ENCODE measurements around the gene AGK. TPM values are rescaled to one million over a fixed set of nuclear protein-coding genes. Genes with fewer than 3 reads are reported as not detected.
"Not testable (repeated sequence)": the region's sequence is repeated elsewhere in the genome, so short reads cannot be mapped to it uniquely, and the experiment has no call there.

Gene AGK
- polyA plus RNA-seq, 1 donor (not counting 4 experiments of a cell fraction or from before 2014, with no cell fraction given), result 40.0 TPM

- FAIRE-seq, result no peak
- H3K36me3 ChIP-seq (ENCODE audit: control insufficient read depth in 2 of 2, extremely low read depth in 1 of 2, insufficient read depth in 2 of 2, low read length in 2 of 2), result peaks cover 5 to 7% of the 10 kb centered on the region in 2 experiments
- no peak for DNase-seq (ENCODE audit: low read depth, low spot score)
- no peaks in the 10 kb centered on the region for H4K20me1 ChIP-seq (ENCODE audit: control insufficient read depth, extremely low read depth, insufficient read depth, low read length)
- no peak overlapping the region for H3K4me2 ChIP-seq (ENCODE audit: control insufficient read depth, extremely low read depth, insufficient read depth, low read depth, low read length)
- H3K79me2 ChIP-seq (ENCODE audit: control insufficient read depth, insufficient read depth, low read length), result no peaks in the 10 kb centered on the region
- H3K27me3 ChIP-seq (ENCODE audit: control insufficient read depth, extremely low read depth, insufficient read depth, low read length), result no peaks in the 10 kb centered on the region
- H3K9ac ChIP-seq (ENCODE audit: control insufficient read depth, extremely low read depth, insufficient read depth, low read length), result no peak overlapping the region
- H2AFZ ChIP-seq (ENCODE audit: control insufficient read depth, low read length), result no peak overlapping the region
- TF ChIP-seq EZH2 (IDR thresholded peaks at IDR 0.05; ENCODE audit: low read length), result no peak
- TF ChIP-seq, protein P1, sequence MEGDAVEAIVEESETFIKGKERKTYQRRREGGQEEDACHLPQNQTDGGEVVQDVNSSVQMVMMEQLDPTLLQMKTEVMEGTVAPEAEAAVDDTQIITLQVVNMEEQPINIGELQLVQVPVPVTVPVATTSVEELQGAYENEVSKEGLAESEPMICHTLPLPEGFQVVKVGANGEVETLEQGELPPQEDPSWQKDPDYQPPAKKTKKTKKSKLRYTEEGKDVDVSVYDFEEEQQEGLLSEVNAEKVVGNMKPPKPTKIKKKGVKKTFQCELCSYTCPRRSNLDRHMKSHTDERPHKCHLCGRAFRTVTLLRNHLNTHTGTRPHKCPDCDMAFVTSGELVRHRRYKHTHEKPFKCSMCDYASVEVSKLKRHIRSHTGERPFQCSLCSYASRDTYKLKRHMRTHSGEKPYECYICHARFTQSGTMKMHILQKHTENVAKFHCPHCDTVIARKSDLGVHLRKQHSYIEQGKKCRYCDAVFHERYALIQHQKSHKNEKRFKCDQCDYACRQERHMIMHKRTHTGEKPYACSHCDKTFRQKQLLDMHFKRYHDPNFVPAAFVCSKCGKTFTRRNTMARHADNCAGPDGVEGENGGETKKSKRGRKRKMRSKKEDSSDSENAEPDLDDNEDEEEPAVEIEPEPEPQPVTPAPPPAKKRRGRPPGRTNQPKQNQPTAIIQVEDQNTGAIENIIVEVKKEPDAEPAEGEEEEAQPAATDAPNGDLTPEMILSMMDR (optimal IDR thresholded peaks at IDR 0.05 in 1 of 3, IDR thresholded peaks at IDR 0.05 in 1 of 3, conservative IDR thresholded peaks at IDR 0.05 in 1 of 3; ENCODE audit: extremely low read depth in 1 of 3, insufficient read depth in 2 of 3, low read length in 3 of 3), result no peak
- no peaks in the 10 kb centered on the region for H3K4me1 ChIP-seq (ENCODE audit: control insufficient read depth, extremely low read depth, insufficient read depth, low read length)
- no peak overlapping the region for H3K4me3 ChIP-seq (ENCODE audit: control insufficient read depth in 2 of 3, extremely low read depth in 1 of 3, insufficient read depth in 2 of 3, low read depth in 1 of 3, low read length in 3 of 3)
- no peaks in the 10 kb centered on the region for H3K9me3 ChIP-seq (ENCODE audit: control insufficient read depth, low read depth, low read length)
- no peak overlapping the region for H3K27ac ChIP-seq (ENCODE audit: control insufficient read depth, insufficient read depth, low read length)
- H3K9me1 ChIP-seq (ENCODE audit: control insufficient read depth, extremely low read depth, insufficient read depth, low read length), result no peaks in the 10 kb centered on the region
- dilution Hi-C loops (cut with MboI; ENCODE audit: extremely low pct_ligation_motif_present, low sequenced_read_pairs), result no loop called here
Observed at GRCh38 chr7:141645188-141645587, 94.0 kb downstream of the AGK start.

GRCh38 chr7:141646826-141647480 lies 95.7 kb downstream of the AGK start:
- no peaks in the 10 kb centered on the region for H3K79me2 ChIP-seq (ENCODE audit: control insufficient read depth, insufficient read depth, low read length)
- TF ChIP-seq, protein P1 (optimal IDR thresholded peaks at IDR 0.05 in 1 of 3, IDR thresholded peaks at IDR 0.05 in 1 of 3, conservative IDR thresholded peaks at IDR 0.05 in 1 of 3; ENCODE audit: extremely low read depth in 1 of 3, insufficient read depth in 2 of 3, low read length in 3 of 3), result no peak
- TF ChIP-seq EZH2 (IDR thresholded peaks at IDR 0.05; ENCODE audit: low read length), result no peak
- H3K27me3 ChIP-seq (ENCODE audit: control insufficient read depth, extremely low read depth, insufficient read depth, low read length), result no peaks in the 10 kb centered on the region
- H3K9me3 ChIP-seq (ENCODE audit: control insufficient read depth, low read depth, low read length), result no peaks in the 10 kb centered on the region
- H3K27ac ChIP-seq (ENCODE audit: control insufficient read depth, insufficient read depth, low read length), result no peak overlapping the region
- H3K36me3 ChIP-seq (ENCODE audit: control insufficient read depth in 2 of 2, extremely low read depth in 1 of 2, insufficient read depth in 2 of 2, low read length in 2 of 2), result peaks cover 3 to 4% of the 10 kb centered on the region in 2 experiments
- no peaks in the 10 kb centered on the region for H4K20me1 ChIP-seq (ENCODE audit: control insufficient read depth, extremely low read depth, insufficient read depth, low read length)
- no peak overlapping the region for H2AFZ ChIP-seq (ENCODE audit: control insufficient read depth, low read length)
- FAIRE-seq, result no peak
- no peaks in the 10 kb centered on the region for H3K4me1 ChIP-seq (ENCODE audit: control insufficient read depth, extremely low read depth, insufficient read depth, low read length)
- no peak overlapping the region for H3K9ac ChIP-seq (ENCODE audit: control insufficient read depth, extremely low read depth, insufficient read depth, low read length)
- H3K4me3 ChIP-seq (ENCODE audit: control insufficient read depth in 2 of 3, extremely low read depth in 1 of 3, insufficient read depth in 2 of 3, low read depth in 1 of 3, low read length in 3 of 3), result no peak overlapping the region
- dilution Hi-C loops (cut with MboI; ENCODE audit: extremely low pct_ligation_motif_present, low sequenced_read_pairs), result no loop called here
- no peak overlapping the region for H3K4me2 ChIP-seq (ENCODE audit: control insufficient read depth, extremely low read depth, insufficient read depth, low read depth, low read length)
- no peaks in the 10 kb centered on the region for H3K9me1 ChIP-seq (ENCODE audit: control insufficient read depth, extremely low read depth, insufficient read depth, low read length)
- no peak for DNase-seq (ENCODE audit: low read depth, low spot score)

DNA sequence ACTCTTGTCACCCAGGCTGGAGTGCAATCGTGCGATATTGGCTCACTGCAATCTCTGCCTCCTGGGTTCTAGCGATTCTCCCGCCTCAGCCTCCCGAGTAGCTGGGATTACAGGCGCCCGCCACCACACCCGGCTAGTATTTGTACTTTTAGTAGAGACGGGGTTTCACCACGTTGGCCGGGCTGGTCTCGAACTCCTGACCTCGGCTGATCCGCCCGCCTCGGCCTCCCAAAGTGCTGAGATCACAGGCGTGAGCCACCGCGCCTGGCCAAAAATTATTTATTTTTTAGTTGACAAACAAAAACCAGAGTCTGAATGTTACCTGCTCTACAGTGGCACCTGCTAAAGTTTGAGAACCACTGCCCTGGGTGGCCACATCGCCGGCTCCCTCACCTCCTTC lies 96.5 kb downstream of the AGK start:
- H3K27me3 ChIP-seq (ENCODE audit: control insufficient read depth, extremely low read depth, insufficient read depth, low read length); H3K4me1 ChIP-seq (ENCODE audit: control insufficient read depth, extremely low read depth, insufficient read depth, low read length); FAIRE-seq; H3K9ac ChIP-seq (ENCODE audit: control insufficient read depth, extremely low read depth, insufficient read depth, low read length); H3K27ac ChIP-seq (ENCODE audit: control insufficient read depth, insufficient read depth, low read length); H3K4me2 ChIP-seq (ENCODE audit: control insufficient read depth, extremely low read depth, insufficient read depth, low read depth, low read length); H3K79me2 ChIP-seq (ENCODE audit: control insufficient read depth, insufficient read depth, low read length); H3K9me3 ChIP-seq (ENCODE audit: control insufficient read depth, low read depth, low read length); H4K20me1 ChIP-seq (ENCODE audit: control insufficient read depth, extremely low read depth, insufficient read depth, low read length); DNase-seq (ENCODE audit: low read depth, low spot score); H3K36me3 ChIP-seq (ENCODE audit: control insufficient read depth in 2 of 2, extremely low read depth in 1 of 2, insufficient read depth in 2 of 2, low read length in 2 of 2); H3K9me1 ChIP-seq (ENCODE audit: control insufficient read depth, extremely low read depth, insufficient read depth, low read length); H2AFZ ChIP-seq (ENCODE audit: control insufficient read depth, low read length); H3K4me3 ChIP-seq (ENCODE audit: control insufficient read depth in 2 of 3, extremely low read depth in 1 of 3, insufficient read depth in 2 of 3, low read depth in 1 of 3, low read length in 3 of 3); dilution Hi-C loops (cut with MboI; ENCODE audit: extremely low pct_ligation_motif_present, low sequenced_read_pairs): not testable (repeated sequence)

Data from keratinocyte (primary cell).